NCI-H2029 treated with DMSO at 0.1 percent for 48 hours (cell line): ENCODE results near the gene GINS1.

Experiments used
- DNase-seq: peaks from one replicate; lab custom pipeline; 2025; lab: John Stamatoyannopoulos, UW

GINS1 gene

DNA sequence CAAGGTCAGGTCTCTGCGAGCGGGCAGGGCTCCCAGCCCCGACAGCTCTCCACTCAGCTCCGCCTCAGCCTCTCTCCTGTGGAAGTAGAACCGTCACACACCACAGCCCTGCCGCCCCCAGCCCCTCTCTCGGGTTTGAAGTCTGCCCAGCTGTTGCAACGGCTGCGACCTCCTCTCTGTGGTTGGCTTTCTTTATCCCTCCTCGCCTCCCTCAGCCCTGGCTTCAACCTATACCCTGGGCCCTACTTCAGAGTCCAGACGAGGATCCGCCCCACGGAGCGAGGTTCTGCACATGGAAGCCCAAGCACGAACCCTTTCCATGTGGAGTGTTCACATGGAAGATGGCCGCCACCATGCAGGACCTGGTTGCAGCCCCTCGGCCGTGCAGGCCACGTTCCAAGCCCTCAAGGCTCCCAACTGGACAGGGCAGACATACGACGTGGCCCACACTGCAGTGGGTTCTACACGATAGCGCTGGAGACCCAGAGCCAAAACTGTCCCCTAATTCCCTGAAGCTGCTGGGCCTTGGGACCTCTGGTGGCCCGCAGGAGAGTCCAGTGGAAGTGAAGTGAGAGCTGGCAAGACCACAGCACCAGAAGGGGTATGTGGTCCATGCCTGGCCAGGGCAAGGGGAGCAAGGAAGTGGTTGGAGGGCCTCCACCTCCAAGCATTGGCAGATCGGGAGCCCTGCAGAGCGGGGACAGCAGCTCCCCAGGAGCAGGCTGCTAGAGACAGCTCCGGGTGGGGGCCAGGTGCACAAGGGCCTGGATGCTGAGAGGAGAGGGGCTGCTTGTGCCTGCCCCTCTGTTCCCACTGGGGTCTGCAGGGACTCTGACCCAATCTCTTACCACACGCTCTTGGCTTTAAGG, 69.8 kb downstream of the GINS1 start:
- DNase-seq, result no peak

DNA sequence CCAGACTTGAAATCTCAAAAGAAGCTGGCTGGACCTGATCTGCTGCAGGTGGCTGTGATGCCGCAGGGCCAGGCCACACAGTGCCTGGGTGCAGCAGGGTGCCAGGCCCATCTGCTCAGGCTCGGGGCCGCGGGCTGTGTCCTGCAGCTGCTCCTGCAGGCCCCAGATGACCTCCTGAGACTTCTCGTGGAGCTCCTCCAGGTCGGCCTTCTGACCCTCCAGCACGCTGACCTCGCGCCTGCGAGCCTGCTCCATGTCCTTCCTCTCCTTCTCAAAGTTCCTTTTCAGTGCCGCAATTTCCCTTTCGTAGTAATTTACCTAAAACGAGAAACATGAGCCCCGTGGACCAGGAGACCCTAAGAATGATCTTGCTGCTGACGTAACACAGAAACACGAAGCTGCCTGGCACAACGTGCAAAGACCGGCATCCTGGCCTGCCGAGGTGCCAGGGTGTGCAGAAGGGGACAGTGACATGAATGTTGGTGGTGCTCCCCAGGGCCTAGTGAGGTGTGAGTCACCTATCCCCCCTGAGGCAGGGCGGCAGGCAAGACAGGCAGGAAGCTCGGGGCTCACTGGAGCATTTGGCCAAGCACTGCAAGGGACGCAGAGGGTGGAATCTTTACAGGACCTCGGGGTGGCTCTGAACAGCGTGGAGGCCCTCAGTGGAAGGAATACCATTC, 71.6 kb downstream of the GINS1 start:
- no peak for DNase-seq

DNA sequence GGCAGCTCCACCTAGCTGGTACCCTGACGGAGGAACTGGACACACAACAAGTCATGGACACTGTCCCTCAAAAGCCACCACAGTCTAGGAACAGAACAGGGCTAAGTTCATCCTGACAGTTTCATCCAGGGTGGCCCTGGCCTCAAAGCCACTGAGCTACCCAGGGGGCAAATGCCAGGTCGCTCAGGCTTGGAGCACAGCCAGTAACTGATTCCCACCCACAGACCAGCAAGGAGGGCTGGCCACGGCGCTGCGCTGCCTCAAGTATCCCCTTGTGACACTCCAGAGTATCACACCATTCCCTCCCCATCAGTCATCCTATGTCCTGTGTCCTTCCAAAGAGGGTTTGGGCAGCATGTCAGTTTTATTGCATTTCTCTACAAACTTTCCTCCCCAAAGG, 72.2 kb downstream of the GINS1 start:
- no peak for DNase-seq

DNA sequence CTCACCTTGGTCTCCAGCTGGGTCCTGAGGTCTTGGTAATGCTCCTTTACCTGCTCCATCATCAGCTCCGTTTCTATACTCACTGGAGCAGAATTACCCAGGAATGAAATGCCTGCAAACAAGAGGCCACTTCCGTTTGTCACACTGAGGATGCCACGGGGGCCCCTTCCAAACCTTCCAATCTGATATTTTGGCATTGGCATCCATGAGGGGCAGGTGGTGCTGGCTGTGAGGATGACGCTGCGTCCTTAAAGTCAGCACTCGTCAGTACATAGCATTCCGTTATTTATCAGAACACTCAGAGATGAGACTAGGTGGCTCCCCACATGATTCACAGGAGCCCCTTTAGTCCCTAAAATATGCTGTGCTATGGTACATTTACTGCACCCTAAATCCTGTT, 72.7 kb downstream of the GINS1 start:
- no peak for DNase-seq

DNA sequence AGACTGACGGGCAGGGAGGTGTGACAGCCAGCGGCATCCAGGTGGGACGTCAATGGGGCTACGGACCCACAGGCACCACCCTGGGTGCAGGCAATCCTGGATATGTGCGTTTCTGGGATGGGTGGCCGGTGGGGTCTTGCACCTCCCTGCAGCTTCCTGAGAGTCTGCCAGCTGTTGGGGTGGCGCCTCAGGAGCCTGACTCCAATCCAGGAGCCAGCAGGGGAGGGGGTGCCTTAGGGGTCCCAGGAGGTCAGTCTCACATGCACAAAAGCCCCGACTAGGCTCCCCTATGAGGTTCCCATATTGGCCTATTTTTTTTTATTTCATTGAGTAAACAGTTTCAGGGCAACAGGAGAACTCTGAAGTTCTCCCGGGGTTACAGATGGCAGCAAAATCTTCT, 73.3 kb downstream of the GINS1 start:
- DNase-seq, result no peak

DNA sequence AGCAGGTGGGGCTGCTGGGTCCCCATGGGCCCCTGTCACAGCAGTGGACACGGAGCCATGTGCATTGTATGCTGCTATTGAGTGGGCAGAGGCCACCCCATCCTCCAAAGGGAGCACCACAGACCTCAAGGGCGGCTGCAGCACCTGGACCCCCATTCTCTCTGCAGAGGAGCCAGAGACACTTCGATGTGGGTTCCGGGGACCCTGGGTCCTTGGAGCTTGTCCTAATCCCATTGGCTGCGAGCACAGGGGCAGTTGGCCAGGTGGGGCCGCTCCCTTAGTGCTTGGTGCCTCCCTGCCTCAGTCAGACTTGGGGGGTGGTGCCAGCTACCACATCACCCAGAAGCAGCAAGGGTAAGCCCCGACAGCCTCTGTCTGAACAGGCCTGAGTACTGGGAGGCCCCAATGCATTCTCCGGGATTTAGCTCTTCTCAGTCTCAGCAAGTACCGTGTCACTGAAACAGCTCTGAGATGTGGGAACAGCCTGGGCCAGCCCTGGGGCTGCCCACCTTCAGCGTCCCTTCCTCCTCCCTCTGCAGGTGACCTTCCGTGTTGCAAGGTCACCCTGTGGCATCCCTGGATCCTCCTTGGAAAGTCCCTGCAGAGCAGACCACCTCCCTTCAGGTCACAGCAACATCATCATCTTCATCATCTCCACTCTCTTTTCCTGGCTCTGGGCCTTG, 73.9 kb downstream of the GINS1 start:
- no peak for DNase-seq

DNA sequence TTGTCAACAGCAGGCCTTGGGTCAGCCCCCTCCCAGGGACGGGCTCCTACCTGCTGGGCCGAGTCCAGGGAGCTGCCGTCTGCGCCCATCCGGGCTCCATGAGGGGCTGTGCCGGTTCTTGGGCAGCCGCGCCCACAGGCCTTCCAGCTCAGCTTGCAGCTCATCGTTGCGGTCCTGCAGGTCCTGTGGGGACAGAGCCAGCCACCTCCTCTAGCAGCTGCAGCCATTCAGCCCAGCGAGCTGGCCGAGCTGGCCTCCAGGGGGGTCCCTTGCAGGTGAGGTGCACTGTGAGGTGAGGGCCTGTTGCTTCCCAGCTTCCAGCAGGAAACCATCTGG, 74.4 kb downstream of the GINS1 start:
- no peak for DNase-seq

DNA sequence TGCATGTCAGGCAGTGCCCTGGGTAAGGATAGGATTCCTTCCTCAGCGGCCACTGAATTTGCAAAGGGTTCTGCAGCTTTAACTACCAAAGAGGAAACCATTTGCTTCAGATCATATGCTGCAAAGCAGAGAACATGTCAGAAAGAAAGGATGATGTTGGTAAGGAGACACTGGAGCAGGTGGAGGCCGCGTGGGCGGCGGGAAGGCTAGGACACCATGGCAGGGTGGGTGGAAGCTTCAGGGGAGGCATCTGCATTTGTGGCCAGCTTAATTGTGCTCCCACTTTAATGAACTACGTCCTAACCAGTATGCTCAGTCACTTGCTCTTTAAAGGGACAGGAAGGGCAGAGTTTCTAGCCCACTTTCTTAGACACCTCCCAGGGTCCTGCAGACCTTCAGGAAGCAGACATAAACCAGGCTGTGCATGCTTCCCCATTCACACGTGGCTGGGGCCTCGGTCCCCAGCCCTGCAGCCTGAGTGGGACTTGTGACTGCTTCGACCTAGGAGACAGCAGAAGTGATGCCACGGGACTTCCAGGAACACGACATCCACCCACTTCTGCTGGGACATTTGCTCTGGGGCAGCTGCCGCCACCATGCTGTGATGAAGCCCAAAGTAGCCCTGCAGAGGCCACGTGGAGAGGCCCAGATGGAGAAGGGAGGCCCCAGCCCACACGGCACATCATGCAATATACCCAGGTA, 76.1 kb downstream of the GINS1 start:
- DNase-seq, result no peak

DNA sequence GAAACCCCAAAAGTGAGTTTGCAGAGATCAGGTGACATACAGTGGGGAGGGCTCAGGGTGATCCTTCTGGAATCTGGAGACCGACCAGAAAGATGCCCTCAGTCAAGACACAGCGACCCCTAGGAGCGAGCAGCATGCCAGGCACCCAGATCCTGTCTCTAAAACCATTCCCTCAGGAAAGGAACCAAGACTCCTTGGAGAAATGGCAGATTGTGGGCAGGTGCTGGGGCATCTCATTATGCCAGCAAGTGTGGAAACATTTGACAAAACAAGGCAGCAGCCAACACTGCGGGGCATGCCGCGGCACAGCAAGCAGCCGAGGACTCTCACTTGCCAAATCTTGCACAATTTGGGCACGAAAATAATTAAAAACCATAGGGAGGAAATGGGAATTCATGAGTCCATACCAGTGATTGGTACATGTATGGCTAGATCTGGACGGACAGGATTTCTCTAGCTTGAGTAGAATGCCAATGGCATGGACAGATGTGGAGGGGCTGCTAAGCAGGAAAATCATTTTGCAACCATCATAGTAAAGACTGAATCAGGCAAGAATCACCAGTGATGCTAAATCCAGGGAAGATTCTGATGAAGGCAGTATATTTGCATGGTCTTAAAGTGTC, 76.9 kb downstream of the GINS1 start:
- no peak for DNase-seq

DNA sequence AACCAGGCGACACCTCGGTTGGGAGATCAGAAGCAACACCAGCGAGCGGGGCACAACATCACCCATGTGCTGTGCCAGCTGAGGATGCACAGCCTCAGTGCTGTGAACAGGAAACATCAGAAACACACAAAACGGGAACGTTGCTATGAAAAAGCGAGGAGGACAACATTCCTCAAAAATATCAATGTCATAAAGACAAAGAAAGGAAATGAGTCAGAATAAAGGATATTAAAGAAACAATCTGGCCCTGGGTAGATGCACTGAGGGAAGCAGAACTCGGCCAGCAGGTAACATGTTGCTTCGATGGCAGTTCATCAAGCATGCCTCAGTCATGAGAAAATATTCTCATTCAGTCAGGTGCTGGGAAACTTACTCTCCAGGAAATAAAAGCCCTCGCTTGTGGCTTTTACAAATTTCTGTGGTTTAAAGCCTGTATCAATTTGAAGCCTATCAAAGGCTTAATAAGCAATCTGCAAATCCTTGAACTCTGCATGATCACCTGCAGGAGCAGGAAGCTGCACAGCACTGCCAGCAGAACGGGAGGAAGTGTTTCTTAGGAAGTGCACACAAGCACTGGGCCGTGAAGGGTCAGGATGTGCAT, 77.5 kb downstream of the GINS1 start:
- no peak for DNase-seq

DNA sequence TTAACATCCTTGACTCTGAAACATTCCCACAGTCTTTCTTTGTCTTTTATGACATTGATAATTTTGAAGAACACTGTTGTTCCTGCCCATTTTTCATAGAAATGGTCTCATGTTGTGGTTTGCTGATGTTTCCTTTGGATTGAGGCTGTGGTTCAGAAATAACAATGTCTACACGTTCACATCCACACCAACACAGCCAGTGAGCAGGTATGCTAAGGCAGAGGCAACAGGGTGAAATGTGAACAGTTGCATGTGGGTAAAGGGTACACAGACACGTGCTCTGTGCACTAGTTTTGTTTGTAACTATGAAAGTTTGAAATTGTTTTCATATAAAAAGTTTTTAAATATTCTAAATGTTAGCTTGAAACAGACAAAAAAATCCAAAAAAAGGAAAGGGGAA, 78.4 kb downstream of the GINS1 start:
- no peak for DNase-seq

DNA sequence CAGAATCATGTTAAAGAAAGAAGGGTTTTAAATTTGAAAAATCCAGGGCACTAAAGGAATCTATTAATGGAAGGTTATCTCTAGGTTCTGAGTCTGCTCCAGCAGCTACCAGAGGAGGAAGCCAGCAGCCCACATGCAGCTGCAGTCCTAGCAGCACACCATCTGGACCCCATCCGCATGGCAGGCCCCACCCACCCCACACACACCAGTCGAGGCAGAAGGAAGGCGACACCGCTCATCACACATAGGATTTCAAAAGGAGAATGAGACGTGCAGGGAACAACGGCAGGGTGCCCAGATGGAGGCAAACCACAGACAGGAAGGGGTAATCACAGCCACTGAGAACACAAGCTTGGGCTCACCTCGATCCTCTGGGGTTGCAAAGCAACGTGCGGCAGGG, 78.9 kb downstream of the GINS1 start:
- no peak for DNase-seq

DNA sequence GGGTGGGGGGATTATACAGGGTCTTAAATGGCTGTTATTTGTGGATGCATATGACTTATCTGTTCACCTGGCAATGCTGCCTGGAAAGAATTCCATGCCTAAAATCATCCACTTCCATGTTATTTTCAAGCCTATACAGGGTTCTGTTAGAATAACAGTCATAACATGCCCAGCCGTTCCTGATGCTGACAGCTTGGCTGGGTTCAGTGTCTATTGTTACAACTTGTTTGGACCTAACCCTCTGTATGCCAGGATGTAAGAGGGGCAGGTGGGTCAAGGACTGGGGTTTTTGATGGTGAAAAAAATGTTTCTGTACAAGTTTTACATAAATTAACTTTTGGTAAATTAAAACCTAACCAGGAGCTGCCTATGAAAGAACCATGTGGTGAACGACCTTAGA, 79.8 kb downstream of the GINS1 start:
- DNase-seq, result no peak

DNA sequence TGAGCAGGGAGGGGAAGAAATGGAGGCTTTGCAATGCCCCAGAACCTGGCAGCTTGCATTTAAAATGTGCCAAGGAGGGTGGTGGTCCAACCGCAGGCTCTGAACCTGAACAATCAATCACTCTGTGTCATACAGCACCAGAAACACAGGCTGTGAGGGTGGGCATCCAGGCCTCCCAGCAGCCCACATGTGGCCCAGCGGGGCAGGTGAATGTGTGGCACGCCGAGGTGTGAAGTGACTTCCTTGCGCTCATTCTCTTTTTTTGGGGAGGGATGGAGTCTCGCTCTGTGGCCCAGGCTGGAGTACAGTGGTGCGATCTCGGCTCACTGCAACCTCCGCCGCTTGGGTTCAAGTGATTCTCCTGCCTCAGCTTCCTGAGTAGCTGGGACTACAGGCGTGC, 80.5 kb downstream of the GINS1 start:
- DNase-seq, result no peak

DNA sequence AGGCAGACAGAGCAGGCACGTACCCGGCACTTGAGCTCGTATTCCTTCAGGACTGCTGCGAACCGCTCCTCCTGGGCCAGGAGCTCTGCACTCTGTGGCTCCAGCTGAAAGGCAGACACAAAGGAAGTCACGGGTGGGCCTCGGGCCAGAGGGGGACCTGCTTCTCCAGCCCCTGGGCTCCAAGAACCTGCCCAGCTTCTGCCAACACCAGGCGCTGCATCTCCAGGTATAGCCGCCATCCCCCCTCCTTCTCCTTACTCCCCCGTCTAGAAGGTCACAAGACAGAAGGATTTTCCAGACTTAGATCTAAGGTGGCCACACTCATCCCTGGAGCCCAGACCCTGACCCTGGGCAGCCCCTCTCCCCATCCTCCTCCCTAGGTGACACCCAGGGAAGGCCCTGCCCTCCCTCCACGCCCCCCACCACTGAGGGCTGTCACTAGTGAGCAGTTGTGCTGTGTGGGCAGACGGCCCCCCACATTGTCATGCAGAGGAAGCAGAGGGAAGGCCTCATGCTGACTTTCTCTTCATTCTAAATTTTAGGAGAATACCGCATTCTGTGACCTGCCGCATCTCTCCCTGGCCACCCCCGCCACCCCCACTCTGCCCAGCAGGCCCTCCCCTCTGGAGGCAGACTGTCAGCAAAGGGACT, 81.9 kb downstream of the GINS1 start:
- no peak for DNase-seq

DNA sequence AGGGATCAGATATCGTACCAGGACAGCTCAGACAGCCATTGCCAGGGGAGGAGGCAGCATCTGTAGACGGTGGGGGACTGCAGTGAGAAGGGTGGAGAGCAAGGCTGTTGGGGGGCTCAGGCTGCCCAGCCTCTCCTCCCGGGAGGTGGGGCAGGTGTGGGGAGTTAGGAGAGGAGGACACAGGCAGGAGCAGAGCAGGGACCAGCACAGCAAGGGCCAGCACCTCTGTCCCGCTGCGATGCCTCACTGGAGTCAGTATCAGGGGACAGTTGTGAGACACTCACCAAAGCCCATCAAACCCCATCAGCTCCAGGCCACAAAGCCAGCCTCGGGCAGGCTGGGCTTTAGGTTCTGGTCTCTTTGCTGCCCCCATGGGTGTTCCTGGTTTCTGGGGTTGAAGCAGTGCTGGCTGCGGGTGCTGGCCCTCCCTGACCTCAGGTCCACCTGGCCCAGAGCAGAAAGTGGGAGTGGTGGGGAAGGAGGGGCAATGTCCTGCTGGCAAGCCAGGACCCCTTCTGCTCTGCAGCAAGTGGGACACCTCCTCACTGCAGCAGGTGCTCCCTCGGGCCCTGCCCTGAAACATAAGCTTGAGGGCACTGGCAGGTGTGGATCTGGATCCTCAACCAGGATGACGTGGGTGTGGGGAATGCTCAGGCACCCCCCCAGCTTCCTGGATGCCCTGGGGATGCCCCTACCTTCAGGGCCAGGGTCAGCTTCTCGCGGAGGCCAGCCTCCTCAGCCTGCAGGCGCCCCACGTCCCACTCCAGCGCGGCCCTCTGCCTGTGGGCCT, 83.4 kb downstream of the GINS1 start:
- DNase-seq, result no peak

DNA sequence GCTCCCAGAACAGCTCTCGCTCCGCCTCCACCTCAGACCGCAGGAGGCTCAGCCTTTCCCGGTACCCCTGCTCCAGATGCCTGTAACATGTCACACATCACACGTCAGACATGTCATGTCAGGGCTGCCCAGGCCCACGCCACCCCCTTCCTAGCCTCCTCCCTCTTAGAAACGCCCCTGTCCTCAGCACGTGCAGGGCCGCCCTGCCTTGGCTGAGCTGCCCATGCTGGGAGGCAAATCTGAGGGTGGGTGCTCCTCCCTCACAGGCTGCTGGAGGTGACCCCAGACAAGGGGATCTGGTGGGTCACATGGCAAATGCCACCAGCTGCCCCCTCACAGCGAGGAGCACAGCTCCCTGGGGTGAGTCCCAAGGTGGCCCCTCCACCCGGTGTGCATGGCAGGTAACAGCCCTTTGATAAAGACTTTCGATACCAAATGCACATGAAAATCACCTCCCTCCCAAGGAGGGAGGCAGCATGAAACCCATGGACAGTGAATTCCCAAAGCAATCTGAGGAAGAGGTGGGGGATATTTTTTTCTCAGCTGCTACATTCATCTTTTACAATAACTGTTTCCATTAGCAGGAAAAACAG, 84.1 kb downstream of the GINS1 start:
- DNase-seq, result no peak

DNA sequence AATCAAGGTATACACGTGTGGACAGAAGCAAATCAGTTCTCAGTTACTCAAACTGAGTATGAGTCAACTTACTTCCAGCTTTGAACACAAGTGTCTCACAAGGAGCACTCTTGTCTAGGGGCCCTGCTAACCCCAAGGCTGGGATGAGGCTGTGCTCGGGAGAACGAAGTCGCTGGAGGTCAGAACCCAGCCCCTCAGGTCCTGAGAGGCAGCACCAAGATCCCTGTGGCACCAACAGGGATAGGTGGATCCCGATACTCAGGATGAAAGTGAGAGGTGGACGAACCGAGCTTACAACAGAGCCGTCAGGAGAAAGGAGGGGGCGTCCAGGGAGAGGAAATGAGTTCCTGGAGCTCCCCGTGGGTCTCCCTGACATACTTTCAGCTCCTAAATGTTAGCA, 85.7 kb downstream of the GINS1 start:
- no peak for DNase-seq

DNA sequence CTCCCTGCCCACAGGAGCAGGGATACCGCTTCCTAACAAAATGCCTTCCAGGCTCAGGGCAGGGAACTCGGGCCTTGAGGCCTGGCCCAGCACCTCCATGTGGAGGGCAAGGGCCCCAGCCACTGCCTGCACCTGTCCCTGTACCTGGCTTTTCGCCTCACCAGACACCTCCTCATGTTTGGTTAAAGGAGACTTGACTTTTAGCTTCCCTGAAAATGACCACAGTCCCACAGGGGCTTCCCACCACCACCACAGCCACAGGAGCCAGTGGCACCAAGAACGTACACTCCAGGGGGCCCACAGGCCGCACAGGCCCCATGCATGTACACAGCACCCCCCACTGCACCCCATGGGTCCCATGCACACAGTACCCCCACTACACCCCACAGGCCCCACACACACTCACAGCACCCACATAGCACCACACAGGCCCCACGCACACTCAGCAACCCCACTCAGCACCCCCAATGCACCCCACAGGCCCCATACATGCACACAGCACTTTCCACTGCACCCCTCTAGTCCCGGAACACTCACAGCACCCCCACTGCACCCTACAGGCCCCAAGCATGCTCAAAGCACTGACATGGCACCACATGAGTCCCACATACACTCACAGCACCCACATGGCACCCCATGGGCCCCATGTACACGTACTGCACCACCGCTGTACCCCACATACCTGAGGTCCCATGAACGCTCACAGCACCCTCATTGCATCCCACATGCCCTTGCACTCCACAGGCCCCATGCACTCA, 86.5 kb downstream of the GINS1 start:
- DNase-seq, result no peak
